AG04449 (cell line): ENCODE measurements around the gene EIF1.

ENCODE experiments used
- CTCF ChIA-PET: fragments of 350-600 bp; formaldehyde crosslinking; extraction: SDS; loops from one replicate; lab custom pipeline; 2021; ENCODE audit warnings: antibody characterized with exemption; lab: Yijun Ruan, JAX
- POLR2A ChIA-PET: fragments of 400-600, 350-600 bp; formaldehyde crosslinking; extraction: SDS; loops from one replicate; lab custom pipeline; 2020; ENCODE audit warnings: antibody characterized with exemption, inconsistent platforms; lab: Yijun Ruan, JAX
- DNase-seq: peaks from one replicate; pipeline ENCODE4 v3.0.0-alpha.2; 2010; ENCODE audit warnings: low read depth, low spot score
- H3K4me3 ChIP-seq: 2 replicates; pipeline ENCODE4 v1.5.1; 2011; ENCODE audit warnings: low read depth, mild to moderate bottlenecking, control low read depth, low read length
- TF ChIP-seq, protein P1 (sequence below): IDR thresholded peaks from one replicate; pipeline ENCODE4 v1.5.1; 2011; ENCODE audit warnings: mild to moderate bottlenecking, moderate library complexity, low read length, control low read depth, inconsistent platforms; ENCODE audit not compliant: insufficient read depth; ENCODE audit errors: missing control alignments

The EIF1 gene

GRCh38 chr17:41655611-41656111, 33.0 kb upstream of the EIF1 start:
- H3K4me3 ChIP-seq: no peak overlapping the region
- CTCF ChIA-PET: interaction anchor here (1.4 to 19.8 kb wide), 3 partner anchors 8 to 106 kb away, joined by 3 to 536 read pairs (median 29); no protein-coding TSS in a partner anchor
- TF ChIP-seq, protein P1, sequence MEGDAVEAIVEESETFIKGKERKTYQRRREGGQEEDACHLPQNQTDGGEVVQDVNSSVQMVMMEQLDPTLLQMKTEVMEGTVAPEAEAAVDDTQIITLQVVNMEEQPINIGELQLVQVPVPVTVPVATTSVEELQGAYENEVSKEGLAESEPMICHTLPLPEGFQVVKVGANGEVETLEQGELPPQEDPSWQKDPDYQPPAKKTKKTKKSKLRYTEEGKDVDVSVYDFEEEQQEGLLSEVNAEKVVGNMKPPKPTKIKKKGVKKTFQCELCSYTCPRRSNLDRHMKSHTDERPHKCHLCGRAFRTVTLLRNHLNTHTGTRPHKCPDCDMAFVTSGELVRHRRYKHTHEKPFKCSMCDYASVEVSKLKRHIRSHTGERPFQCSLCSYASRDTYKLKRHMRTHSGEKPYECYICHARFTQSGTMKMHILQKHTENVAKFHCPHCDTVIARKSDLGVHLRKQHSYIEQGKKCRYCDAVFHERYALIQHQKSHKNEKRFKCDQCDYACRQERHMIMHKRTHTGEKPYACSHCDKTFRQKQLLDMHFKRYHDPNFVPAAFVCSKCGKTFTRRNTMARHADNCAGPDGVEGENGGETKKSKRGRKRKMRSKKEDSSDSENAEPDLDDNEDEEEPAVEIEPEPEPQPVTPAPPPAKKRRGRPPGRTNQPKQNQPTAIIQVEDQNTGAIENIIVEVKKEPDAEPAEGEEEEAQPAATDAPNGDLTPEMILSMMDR: no peak
- no peak for DNase-seq
- POLR2A ChIA-PET: no interaction called here

- TF ChIP-seq, protein P1: no peak
- ChIA-PET POLR2A (no interaction called here), CTCF (interaction anchor here (1.4 to 19.8 kb wide), 3 partner anchors 8 to 107 kb away, joined by 3 to 536 read pairs (median 29); no protein-coding TSS in a partner anchor)
- no peak for DNase-seq
- no peak overlapping the region for H3K4me3 ChIP-seq
These were observed 32.2 kb upstream of the EIF1 start for GRCh38 chr17:41656249-41657023.

- no peak for DNase-seq
- TF ChIP-seq, protein P1: no peak
- POLR2A ChIA-PET: no interaction called here
- no peak overlapping the region for H3K4me3 ChIP-seq
- CTCF ChIA-PET: interaction anchor here (1.7 to 19.8 kb wide), 4 partner anchors 7 to 854 kb away, joined by 10 to 536 read pairs (median 282); no protein-coding TSS in a partner anchor
These were observed 31.4 kb upstream of the EIF1 start for GRCh38 chr17:41657176-41657754.

DNA sequence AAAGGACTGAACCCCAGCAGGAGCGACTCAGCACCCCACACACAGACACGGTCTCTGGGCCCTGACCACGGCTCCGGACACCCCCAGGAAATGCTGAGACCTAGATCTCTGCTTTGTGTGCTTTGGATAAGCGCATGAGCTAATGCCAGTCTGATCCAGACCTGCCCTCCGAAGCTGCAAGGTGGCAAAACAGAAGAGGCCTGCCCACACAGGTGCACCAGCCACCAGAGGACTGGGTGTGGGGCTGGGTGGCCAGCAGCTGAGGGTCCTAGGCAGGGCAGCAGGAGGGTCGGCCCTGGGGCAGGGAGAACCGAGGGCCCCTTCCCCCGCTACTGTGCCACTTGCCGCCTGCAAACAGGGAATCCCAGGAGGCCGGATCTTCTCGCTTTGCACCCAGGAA, 30.7 kb upstream of the EIF1 start:
- no peak overlapping the region for H3K4me3 ChIP-seq
- TF ChIP-seq, protein P1: no peak
- no peak for DNase-seq
- ChIA-PET CTCF (interaction anchor here (0.9 to 19.8 kb wide), 5 partner anchors 6 to 855 kb away, joined by 7 to 536 read pairs (median 29); no protein-coding TSS in a partner anchor), POLR2A (no interaction called here)

DNA sequence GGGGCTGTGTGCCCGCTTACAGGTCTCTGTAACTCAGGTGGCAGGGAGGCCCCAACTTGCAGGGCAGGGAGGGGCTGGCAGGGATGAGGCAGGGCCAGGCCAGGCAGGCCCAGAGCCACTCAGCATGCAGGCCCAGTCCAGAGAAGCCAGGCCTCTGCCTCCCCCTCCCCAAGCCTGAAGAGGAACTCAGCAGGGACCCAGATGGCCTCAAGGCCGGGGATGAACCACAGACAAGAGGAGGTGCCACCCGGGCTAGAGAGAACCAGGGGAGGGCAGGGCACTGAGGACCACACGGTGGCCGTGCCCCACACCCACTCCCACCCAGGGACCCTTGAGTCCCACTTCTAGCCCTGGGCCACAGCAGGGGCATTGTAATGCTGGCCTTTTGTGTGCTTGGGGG, 29.8 kb upstream of the EIF1 start:
- H3K4me3 ChIP-seq: no peak overlapping the region
- TF ChIP-seq, protein P1: no peak
- ChIA-PET CTCF (interaction anchor here (0.9 to 14.2 kb wide), 5 partner anchors 10 to 856 kb away, joined by 4 to 536 read pairs (median 10); no protein-coding TSS in a partner anchor), POLR2A (no interaction called here)
- DNase-seq: no peak
